Measurements from ENCODE around the gene LUZP2.

LUZP2 gene

DNA sequence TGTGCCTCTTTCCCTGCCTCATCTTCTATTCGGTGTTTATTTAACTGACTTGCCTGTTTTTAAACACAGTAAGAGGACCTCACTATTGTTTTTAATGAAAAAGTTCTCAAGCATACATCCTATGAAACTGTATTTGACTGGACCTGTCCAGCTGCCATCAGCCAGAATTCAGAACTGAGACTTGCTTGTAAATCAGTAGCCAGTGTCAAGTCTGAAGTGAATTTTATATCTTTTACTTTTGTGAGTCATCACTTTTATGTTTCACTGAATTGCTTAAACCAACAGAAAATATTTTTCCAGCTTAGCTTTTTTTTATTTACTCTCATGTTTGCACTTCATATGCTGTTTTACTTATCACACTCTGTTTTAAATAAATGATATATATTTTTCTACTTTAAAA is 88.3 kb downstream of the LUZP2 start:
- TF ChIP-seq, protein P1, sequence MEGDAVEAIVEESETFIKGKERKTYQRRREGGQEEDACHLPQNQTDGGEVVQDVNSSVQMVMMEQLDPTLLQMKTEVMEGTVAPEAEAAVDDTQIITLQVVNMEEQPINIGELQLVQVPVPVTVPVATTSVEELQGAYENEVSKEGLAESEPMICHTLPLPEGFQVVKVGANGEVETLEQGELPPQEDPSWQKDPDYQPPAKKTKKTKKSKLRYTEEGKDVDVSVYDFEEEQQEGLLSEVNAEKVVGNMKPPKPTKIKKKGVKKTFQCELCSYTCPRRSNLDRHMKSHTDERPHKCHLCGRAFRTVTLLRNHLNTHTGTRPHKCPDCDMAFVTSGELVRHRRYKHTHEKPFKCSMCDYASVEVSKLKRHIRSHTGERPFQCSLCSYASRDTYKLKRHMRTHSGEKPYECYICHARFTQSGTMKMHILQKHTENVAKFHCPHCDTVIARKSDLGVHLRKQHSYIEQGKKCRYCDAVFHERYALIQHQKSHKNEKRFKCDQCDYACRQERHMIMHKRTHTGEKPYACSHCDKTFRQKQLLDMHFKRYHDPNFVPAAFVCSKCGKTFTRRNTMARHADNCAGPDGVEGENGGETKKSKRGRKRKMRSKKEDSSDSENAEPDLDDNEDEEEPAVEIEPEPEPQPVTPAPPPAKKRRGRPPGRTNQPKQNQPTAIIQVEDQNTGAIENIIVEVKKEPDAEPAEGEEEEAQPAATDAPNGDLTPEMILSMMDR (IDR thresholded peaks at IDR 0.05; ENCODE audit: borderline replicate concordance, insufficient read depth, low read depth, low read length): no peak

DNA sequence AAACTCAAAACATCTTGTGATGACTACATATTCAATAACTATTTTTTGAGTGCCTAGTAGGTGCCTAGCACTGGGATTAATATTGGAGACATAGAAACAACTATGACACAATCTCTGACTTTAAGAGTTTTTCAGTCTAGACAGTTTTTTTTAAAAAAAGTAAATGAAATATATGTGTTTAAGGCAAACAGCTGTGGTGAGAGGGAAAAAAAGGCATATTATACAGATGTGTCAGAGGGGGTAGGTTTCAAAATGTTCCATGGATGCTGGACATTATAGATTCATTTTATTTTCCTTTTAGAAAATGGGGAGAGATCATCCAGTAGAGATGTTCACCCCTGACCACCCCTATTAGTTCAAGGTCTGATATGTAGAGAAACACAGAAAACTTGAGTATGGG is 90.8 kb downstream of the LUZP2 start:
- no peak overlapping the region for H3K4me3 ChIP-seq (ENCODE audit: low read depth, low read length)
- TF ChIP-seq, protein P1 (IDR thresholded peaks at IDR 0.05; ENCODE audit: borderline replicate concordance, insufficient read depth, low read depth, low read length): no peak

More for the DNA sequence above, 88.3 kb downstream of the LUZP2 start:
- no peak overlapping the region for H3K4me3 ChIP-seq (ENCODE audit: low read depth, low read length)

DNA sequence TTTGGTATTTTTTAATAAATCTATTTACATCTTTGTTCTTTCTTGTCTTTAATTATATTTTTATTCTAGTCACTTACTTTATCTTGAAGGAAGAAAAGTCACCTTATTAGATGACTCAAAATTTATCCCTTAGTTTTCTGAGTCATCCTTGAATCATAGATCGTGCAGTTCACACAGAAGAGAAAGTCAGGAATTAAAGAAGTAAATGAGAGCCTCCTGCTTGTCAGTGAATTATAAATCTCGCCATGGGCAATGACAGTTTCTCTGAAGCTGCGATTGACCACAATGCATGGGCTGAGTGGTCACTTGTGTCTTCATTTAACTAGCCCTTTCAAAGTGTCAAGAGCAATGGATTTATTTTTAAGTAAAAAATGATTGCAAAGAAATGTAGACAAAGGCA is 91.2 kb downstream of the LUZP2 start:
- TF ChIP-seq, protein P1 (IDR thresholded peaks at IDR 0.05; ENCODE audit: borderline replicate concordance, insufficient read depth, low read depth, low read length): no peak
- H3K4me3 ChIP-seq (ENCODE audit: low read depth, low read length): no peak overlapping the region

DNA sequence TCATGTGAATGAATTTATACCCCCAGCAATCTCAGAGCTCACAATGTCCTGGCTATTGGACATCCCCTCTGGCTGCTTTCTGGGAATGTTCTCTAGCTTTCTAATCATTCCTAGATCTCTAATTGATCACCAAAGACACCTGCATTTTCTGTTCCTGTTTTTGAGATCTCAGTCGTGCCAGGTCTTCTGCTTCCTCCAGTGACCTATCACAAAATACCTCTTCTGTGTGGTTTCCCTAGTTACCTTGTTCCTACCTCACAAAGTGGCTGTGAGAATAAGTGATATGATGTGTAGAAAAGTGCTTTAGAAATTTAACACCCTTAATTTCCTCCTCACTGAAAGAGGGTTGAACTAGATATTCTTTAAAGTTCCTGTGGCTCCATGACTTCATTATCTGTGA is 92.2 kb downstream of the LUZP2 start:
- no peak overlapping the region for H3K4me3 ChIP-seq (ENCODE audit: low read depth, low read length)
- TF ChIP-seq, protein P1 (IDR thresholded peaks at IDR 0.05; ENCODE audit: borderline replicate concordance, insufficient read depth, low read depth, low read length): no peak

DNA sequence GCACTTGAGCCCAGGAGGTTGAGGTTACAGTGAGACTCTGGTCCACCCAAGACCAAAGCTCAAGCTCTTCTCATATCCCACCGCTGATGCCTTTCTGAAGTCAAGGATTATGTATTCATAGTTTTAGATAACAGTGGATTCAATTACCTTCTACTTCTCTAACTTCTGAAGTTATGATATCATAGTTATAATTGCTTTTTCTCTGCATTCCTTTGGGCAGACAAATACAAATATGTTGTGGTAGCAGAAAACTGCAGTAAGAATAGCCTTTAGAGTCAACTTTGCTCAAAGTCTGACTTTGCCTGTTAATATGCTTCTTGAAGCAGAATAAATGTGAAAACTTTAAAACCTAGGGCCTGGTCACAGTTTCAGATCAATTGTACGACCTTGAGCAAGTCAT is 94.4 kb downstream of the LUZP2 start:
- TF ChIP-seq, protein P1 (IDR thresholded peaks at IDR 0.05; ENCODE audit: borderline replicate concordance, insufficient read depth, low read depth, low read length): no peak
- no peak overlapping the region for H3K4me3 ChIP-seq (ENCODE audit: low read depth, low read length)

DNA sequence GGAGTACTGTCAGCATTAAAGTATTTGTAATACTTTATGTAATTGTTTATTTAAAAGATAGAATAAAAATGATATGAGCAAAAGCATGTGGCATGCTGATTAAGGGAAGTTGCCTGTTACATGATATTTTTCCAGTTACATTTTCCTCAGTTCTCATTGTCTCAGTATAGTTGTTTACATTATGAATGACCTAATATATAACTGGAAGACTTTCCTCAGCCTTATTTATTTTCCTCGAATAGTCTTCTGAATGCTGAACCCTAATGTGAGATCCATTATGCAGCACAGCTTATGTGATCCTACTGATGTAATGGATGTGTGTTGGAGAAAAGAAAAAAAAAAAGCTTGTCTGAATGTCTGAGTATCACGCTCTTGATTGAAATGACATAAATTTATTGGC is 95.5 kb downstream of the LUZP2 start:
- no peak overlapping the region for H3K4me3 ChIP-seq (ENCODE audit: low read depth, low read length)
- TF ChIP-seq, protein P1 (IDR thresholded peaks at IDR 0.05; ENCODE audit: borderline replicate concordance, insufficient read depth, low read depth, low read length): no peak

DNA sequence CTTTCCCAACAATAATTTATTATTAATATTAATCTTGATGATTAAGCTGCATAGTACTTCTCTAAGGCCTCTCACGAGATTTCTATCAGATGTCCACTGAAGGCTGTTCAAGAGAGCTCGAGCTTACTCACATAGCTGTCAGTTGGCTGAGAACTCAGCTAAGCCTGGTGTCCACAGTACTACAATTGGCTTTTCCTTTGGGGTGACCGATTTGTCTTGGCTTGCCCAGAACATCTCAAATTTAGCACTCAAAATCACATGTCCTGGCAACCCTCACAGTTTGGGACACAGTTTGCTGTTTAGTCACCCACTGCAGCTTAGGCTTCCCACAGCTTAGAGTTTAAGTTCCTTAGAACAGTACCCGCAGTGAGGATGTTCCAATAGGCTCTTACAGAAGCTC is 96.5 kb downstream of the LUZP2 start:
- no peak overlapping the region for H3K4me3 ChIP-seq (ENCODE audit: low read depth, low read length)
- TF ChIP-seq, protein P1 (IDR thresholded peaks at IDR 0.05; ENCODE audit: borderline replicate concordance, insufficient read depth, low read depth, low read length): no peak

All from GM12875 (cell line).